Hepatocyte (in vitro differentiated cells): ENCODE data around the gene CBX1. TPM values are rescaled to one million over a fixed set of nuclear protein-coding genes. Genes with fewer than 3 reads are reported as not detected.

Experiments
- DNase-seq: peaks from one replicate; pipeline ENCODE4 v3.0.0-alpha.2; 2016; ENCODE audit warnings: low spot score
- H2AFZ ChIP-seq: fragments of 200-600 bp; sonication (generic); 2 replicates; pipeline ENCODE4 v1.6.0; 2016; ENCODE audit warnings: antibody characterized with exemption, mild to moderate bottlenecking
- H3K27ac ChIP-seq: fragments of 200-600 bp; sonication (generic); 2 replicates; pipeline ENCODE4 v1.5.1; 2016; ENCODE audit warnings: mild to moderate bottlenecking
- H3K27me3 ChIP-seq: fragments of 200-600 bp; sonication (generic); 2 replicates; pipeline ENCODE4 v1.6.1; 2016
- H3K36me3 ChIP-seq: fragments of 200-600 bp; sonication (generic); replicated peaks from 2 replicates; pipeline ENCODE4 v1.5.1; 2016; ENCODE audit warnings: low read depth; ENCODE audit not compliant: insufficient read depth
- H3K4me1 ChIP-seq: fragments of 200-600 bp; sonication (generic); 2 replicates; pipeline ENCODE4 v1.5.1; 2016; ENCODE audit warnings: mild to moderate bottlenecking, moderate library complexity; ENCODE audit not compliant: insufficient read depth
- H3K4me2 ChIP-seq: fragments of 200-600 bp; sonication (generic); 2 replicates; pipeline ENCODE4 v1.6.0; 2016
- H3K4me3 ChIP-seq: fragments of 200-600 bp; sonication (generic); 2 replicates; pipeline ENCODE4 v1.5.1; 2016; ENCODE audit warnings: mild to moderate bottlenecking
- H3K79me2 ChIP-seq: fragments of 200-600 bp; sonication (generic); 2 replicates; pipeline ENCODE4 v1.6.0; 2017; ENCODE audit warnings: mild to moderate bottlenecking
- H3K9me2 ChIP-seq: fragments of 200-600 bp; sonication (generic); replicated peaks from 2 replicates; pipeline ENCODE4 v1.6.0; 2017; ENCODE audit warnings: mild to moderate bottlenecking; ENCODE audit not compliant: insufficient read depth
- H3K9me3 ChIP-seq: fragments of 200-600 bp; sonication (generic); 2 replicates; pipeline ENCODE4 v1.5.1; 2016; ENCODE audit warnings: low read depth, mild to moderate bottlenecking
- H4K20me1 ChIP-seq: fragments of 200-600 bp; sonication (generic); 2 replicates; pipeline ENCODE4 v1.6.0; 2016; ENCODE audit warnings: mild to moderate bottlenecking; ENCODE audit not compliant: insufficient read depth, poor library complexity, severe bottlenecking
- CTCF ChIP-seq: fragments of 200-600 bp; sonication (generic); IDR thresholded peaks from 2 replicates; pipeline ENCODE4 v1.5.1; 2016; ENCODE audit warnings: antibody characterized with exemption, mild to moderate bottlenecking; ENCODE audit not compliant: poor library complexity
- EZH2 ChIP-seq: fragments of 200-600 bp; sonication (generic); IDR thresholded peaks from 2 replicates; pipeline ENCODE4 v1.6.1; 2016; ENCODE audit warnings: antibody characterized with exemption, mild to moderate bottlenecking, borderline replicate concordance
- EZH2phosphoT487 ChIP-seq: fragments of 200-600 bp; sonication (generic); IDR thresholded peaks from one replicate; pipeline ENCODE4 v1.6.1; 2018; ENCODE audit warnings: antibody characterized with exemption, mild to moderate bottlenecking, low read depth, moderate library complexity; ENCODE audit not compliant: unreplicated experiment, severe bottlenecking
- WGBS: methylation state at CpG from one replicate; pipeline ENCODE4 v1.1.6; 2016; ENCODE audit warnings: low lambda C conversion rate; ENCODE audit errors: missing lambda C conversion rate; 5-methylcytosine and 5-hydroxymethylcytosine counted together
- polyA plus RNA-seq: library from polyadenylated mRNA; unstranded; fragments of >200 nt; fragmentation: Nextera tagmentation; extraction: Ambion mirVana; gene quantifications from 2 replicates; pipeline ENCODE4 v1.2.1, GENCODE V29; 2016
- total RNA-seq: library from RNA; depleted of rRNA; stranded (reverse); fragments of >200 nt; gene quantifications from 2 replicates; pipeline ENCODE4 v1.2.3, GENCODE V29; 2014

The CBX1 gene
- total and polyA plus RNA-seq, 2 experiments from 2014 or later, result 20.7 to 49.0 TPM

GRCh38 chr17:48144231-48144630 is 43.0 kb upstream of the CBX1 start:
- no peaks in the 10 kb centered on the region for H3K9me3 ChIP-seq
- H3K79me2 ChIP-seq, result no peaks in the 10 kb centered on the region
- no peaks in the 10 kb centered on the region for H3K9me2 ChIP-seq
- H3K27me3 ChIP-seq, result peaks cover 53% of the 10 kb centered on the region
- no peak for DNase-seq
- no peaks in the 10 kb centered on the region for H4K20me1 ChIP-seq
- no peak overlapping the region for H3K4me2 ChIP-seq
- TF ChIP-seq CTCF, result no peak
- no peak for TF ChIP-seq EZH2
- TF ChIP-seq EZH2phosphoT487, result no peak
- WGBS, result 70% methylated on average over 8 of the region's 8 CpGs
- H2AFZ ChIP-seq, result no peak overlapping the region
- H3K4me3 ChIP-seq, result no peak overlapping the region
- no peaks in the 10 kb centered on the region for H3K4me1 ChIP-seq
- no peaks in the 10 kb centered on the region for H3K36me3 ChIP-seq
- H3K27ac ChIP-seq, result no peak overlapping the region

- Histone ChIP-seq H3K9me2 (no peaks in the 10 kb centered on the region), H3K27ac (no peak overlapping the region), H3K4me2 (no peak overlapping the region), H3K9me3 (no peaks in the 10 kb centered on the region), H4K20me1 (no peaks in the 10 kb centered on the region), H3K4me3 (no peak overlapping the region), H2AFZ (no peak overlapping the region), H3K36me3 (no peaks in the 10 kb centered on the region), H3K27me3 (peaks cover 47% of the 10 kb centered on the region), H3K4me1 (no peaks in the 10 kb centered on the region), H3K79me2 (no peaks in the 10 kb centered on the region)
- TF ChIP-seq CTCF (no peak), EZH2phosphoT487 (no peak), EZH2 (no peak)
- no peak for DNase-seq
- 45% methylated on average over 6 of the region's 6 CpGs for WGBS
Observed at GRCh38 chr17:48143629-48144028, 42.4 kb upstream of the CBX1 start.

- WGBS, result 79% methylated on average over 2 of the region's 2 CpGs
- no peak overlapping the region for H3K4me2 ChIP-seq
- no peaks in the 10 kb centered on the region for H3K4me1 ChIP-seq
- DNase-seq, result no peak
- H3K9me3 ChIP-seq, result no peaks in the 10 kb centered on the region
- no peaks in the 10 kb centered on the region for H3K9me2 ChIP-seq
- no peak overlapping the region for H3K4me3 ChIP-seq
- H3K79me2 ChIP-seq, result no peaks in the 10 kb centered on the region
- H2AFZ ChIP-seq, result no peak overlapping the region
- peaks cover 26% of the 10 kb centered on the region for H3K27me3 ChIP-seq
- TF ChIP-seq EZH2phosphoT487 (no peak), EZH2 (no peak), CTCF (no peak)
- H3K36me3 ChIP-seq, result no peaks in the 10 kb centered on the region
- no peaks in the 10 kb centered on the region for H4K20me1 ChIP-seq
- H3K27ac ChIP-seq, result no peak overlapping the region
Observed at GRCh38 chr17:48139944-48140343, 38.7 kb upstream of the CBX1 start.

- Histone ChIP-seq H3K27me3 (peaks cover 3% of the 10 kb centered on the region), H4K20me1 (no peaks in the 10 kb centered on the region), H3K27ac (no peak overlapping the region), H3K36me3 (no peaks in the 10 kb centered on the region), H3K9me2 (no peaks in the 10 kb centered on the region), H3K9me3 (no peaks in the 10 kb centered on the region), H3K4me3 (no peak overlapping the region), H3K79me2 (no peaks in the 10 kb centered on the region), H3K4me2 (no peak overlapping the region), H3K4me1 (no peaks in the 10 kb centered on the region), H2AFZ (no peak overlapping the region)
- no peak for TF ChIP-seq EZH2
- no peak for TF ChIP-seq CTCF
- TF ChIP-seq EZH2phosphoT487, result no peak
- no peak for DNase-seq
- WGBS, result 58% methylated on average over 1 of the region's 1 CpG
Observed at GRCh38 chr17:48137656-48138055, 36.4 kb upstream of the CBX1 start.
